ENCODE measurements around the gene IGFL2. TPM values are rescaled to one million over a fixed set of nuclear protein-coding genes. Genes with fewer than 3 reads are reported as not detected.

The IGFL2 gene
- total and polyA plus RNA-seq, 10 donors: not detected

DNA sequence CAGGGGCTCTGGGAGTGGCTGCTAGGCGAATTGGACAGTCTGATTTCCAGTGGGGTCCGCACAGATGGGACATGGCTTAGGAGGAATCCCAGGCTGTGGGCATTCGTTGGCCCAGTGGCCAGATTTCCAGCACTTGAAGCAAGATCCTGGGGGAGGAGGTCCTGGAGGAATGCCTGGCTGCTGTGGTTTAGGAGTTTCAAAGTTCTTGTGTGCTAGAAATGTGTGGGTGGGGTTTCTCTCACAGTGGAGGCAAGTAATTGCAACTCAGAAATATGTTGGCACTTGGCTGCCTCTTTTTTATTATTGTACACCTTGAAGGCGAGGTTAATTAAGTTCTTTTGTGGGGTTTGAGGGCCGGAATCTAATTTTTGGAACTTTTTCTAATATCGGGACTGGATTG lies 40.7 kb upstream of the IGFL2 start:
- 62 to 77% (median 70%) methylated on average over 6 of the region's 6 CpGs for WGBS, 5 donors
- DNase-seq: no peak
- peaks cover 0 to 34% (median 0%) of the 10 kb centered on the region in 7 donors for H3K27me3 ChIP-seq (replicated peaks in 1 of 7)
- intact Hi-C loops (cut with DNase I; ENCODE audit: low total_unique reads): no loop called here
- no peaks in the 10 kb centered on the region for H3K36me3 ChIP-seq
- peaks cover 0 to 19% (median 13%) of the 10 kb centered on the region in 8 donors for H3K9me3 ChIP-seq
- no peak for TF ChIP-seq POLR2AphosphoS5 (IDR thresholded peaks at IDR 0.05)
- TF ChIP-seq, protein P1, sequence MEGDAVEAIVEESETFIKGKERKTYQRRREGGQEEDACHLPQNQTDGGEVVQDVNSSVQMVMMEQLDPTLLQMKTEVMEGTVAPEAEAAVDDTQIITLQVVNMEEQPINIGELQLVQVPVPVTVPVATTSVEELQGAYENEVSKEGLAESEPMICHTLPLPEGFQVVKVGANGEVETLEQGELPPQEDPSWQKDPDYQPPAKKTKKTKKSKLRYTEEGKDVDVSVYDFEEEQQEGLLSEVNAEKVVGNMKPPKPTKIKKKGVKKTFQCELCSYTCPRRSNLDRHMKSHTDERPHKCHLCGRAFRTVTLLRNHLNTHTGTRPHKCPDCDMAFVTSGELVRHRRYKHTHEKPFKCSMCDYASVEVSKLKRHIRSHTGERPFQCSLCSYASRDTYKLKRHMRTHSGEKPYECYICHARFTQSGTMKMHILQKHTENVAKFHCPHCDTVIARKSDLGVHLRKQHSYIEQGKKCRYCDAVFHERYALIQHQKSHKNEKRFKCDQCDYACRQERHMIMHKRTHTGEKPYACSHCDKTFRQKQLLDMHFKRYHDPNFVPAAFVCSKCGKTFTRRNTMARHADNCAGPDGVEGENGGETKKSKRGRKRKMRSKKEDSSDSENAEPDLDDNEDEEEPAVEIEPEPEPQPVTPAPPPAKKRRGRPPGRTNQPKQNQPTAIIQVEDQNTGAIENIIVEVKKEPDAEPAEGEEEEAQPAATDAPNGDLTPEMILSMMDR (IDR thresholded peaks at IDR 0.05 in 8 of 11, conservative IDR thresholded peaks at IDR 0.05 in 3 of 11): no peak
- TF ChIP-seq POLR2A (IDR thresholded peaks at IDR 0.05): no peak
- no peak overlapping the region for H3K27ac ChIP-seq
- no peaks in the 10 kb centered on the region for H3K4me1 ChIP-seq
- H3K4me3 ChIP-seq: no peak overlapping the region

DNA sequence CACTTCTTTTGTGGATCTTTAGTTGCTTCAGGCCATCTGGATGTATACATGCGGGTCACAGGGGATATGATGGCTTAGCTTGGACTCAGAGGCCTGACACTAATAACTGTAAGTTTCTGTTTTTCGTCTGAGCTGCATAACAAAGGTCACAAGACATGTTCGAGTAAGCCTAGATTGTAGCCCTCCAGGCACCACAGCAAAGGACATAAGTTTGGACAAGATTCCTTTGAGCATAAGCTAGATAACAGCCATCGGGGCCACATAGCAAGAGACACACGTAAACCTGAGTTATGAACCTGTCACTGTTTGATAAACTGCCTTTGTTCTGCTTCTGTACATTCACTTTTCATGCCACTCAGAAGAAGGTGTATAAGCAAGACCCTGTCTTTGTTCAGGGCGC lies 38.2 kb upstream of the IGFL2 start:
- DNase-seq: no peak
- 72 to 87% (median 78%) methylated on average over 6 of the region's 6 CpGs for WGBS, 5 donors

GRCh38 chr19:46111376-46111775 lies 36.7 kb upstream of the IGFL2 start:
- Histone ChIP-seq H3K36me3 (no peaks in the 10 kb centered on the region), H3K27me3 (replicated peaks in 1 of 7) (peaks cover 0 to 43% (median 6%) of the 10 kb centered on the region in 7 donors), H3K4me3 (no peak overlapping the region), H3K4me1 (no peaks in the 10 kb centered on the region), H3K9me3 (no peaks in the 10 kb centered on the region), H3K27ac (no peak overlapping the region)
- TF ChIP-seq, protein P1 (IDR thresholded peaks at IDR 0.05 in 8 of 11, conservative IDR thresholded peaks at IDR 0.05 in 3 of 11): no peak
- TF ChIP-seq POLR2AphosphoS5 (IDR thresholded peaks at IDR 0.05) (no peak), POLR2A (IDR thresholded peaks at IDR 0.05) (no peak)
- intact Hi-C loops (cut with DNase I; ENCODE audit: low total_unique reads): no loop called here
- no peak for DNase-seq
- WGBS, 5 donors: 52 to 81% (median 72%) methylated on average over 3 of the region's 3 CpGs

More for the DNA sequence above, 38.2 kb upstream of the IGFL2 start:
- intact Hi-C loops (cut with DNase I; ENCODE audit: low total_unique reads): no loop called here
- peaks cover 0 to 14% (median 7%) of the 10 kb centered on the region in 8 donors for H3K9me3 ChIP-seq
- H3K27ac ChIP-seq: no peak overlapping the region
- H3K36me3 ChIP-seq: no peaks in the 10 kb centered on the region
- TF ChIP-seq, protein P1 (IDR thresholded peaks at IDR 0.05 in 8 of 11, conservative IDR thresholded peaks at IDR 0.05 in 3 of 11): no peak
- TF ChIP-seq POLR2A (IDR thresholded peaks at IDR 0.05): no peak
- TF ChIP-seq POLR2AphosphoS5 (IDR thresholded peaks at IDR 0.05): no peak
- H3K4me3 ChIP-seq: no peak overlapping the region
- H3K4me1 ChIP-seq: no peaks in the 10 kb centered on the region
- H3K27me3 ChIP-seq (replicated peaks in 1 of 7): peaks cover 0 to 33% (median 3%) of the 10 kb centered on the region in 7 donors

GRCh38 chr19:46112527-46112926 lies 35.5 kb upstream of the IGFL2 start:
- intact Hi-C loops (cut with DNase I; ENCODE audit: low total_unique reads): no loop called here

More at GRCh38 chr19:46112527-46112926, 35.5 kb upstream of the IGFL2 start:
- DNase-seq: no peak
- Histone ChIP-seq H3K27me3 (replicated peaks in 1 of 7) (peaks cover 0 to 39% (median 6%) of the 10 kb centered on the region in 7 donors), H3K4me1 (no peaks in the 10 kb centered on the region), H3K9me3 (no peaks in the 10 kb centered on the region), H3K27ac (no peak overlapping the region), H3K4me3 (no peak overlapping the region), H3K36me3 (no peaks in the 10 kb centered on the region)
- TF ChIP-seq, protein P1 (IDR thresholded peaks at IDR 0.05 in 8 of 11, conservative IDR thresholded peaks at IDR 0.05 in 3 of 11): no peak
- no peak for TF ChIP-seq POLR2A (IDR thresholded peaks at IDR 0.05)
- TF ChIP-seq POLR2AphosphoS5 (IDR thresholded peaks at IDR 0.05): no peak
- WGBS, 5 donors: 48 to 61% (median 54%) methylated on average over 2 of the region's 2 CpGs
